ENCODE data around the gene ADCY9. TPM values are rescaled to one million over a fixed set of nuclear protein-coding genes. Genes with fewer than 3 reads are reported as not detected.

ADCY9 gene
- polyA plus RNA-seq, 1 donor from 2014 or later = 6.3 TPM

DNA sequence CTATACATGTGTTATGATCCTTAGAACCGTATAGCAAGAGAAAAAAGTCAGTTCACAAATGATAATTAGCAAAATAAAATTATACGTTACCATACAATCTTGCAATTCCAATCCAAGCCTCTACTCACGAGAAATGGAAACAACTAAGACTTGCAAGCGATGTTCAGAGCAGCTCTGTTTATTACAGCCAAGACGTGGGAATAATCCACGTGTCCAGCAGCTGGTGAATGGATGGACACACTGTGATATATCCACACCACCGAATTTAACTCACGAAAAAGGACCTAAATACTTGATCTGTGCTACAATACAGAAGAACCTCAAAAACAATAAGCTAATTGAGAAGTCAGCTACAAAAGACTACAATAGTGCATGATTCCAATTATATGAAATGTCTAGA lies 88.1 kb downstream of the ADCY9 start:
- H3K4me2 ChIP-seq (ENCODE audit: low read length) = no peak overlapping the region
- H3K36me3 ChIP-seq (ENCODE audit: insufficient read depth, low read length) = no peaks in the 10 kb centered on the region
- no peak overlapping the region for H3K9ac ChIP-seq (ENCODE audit: low read length)
- H3F3A ChIP-seq (ENCODE audit: insufficient read depth, low read length, poor library complexity, severe bottlenecking) = no peaks in the 10 kb centered on the region
- no peaks in the 10 kb centered on the region for H3K27me3 ChIP-seq (ENCODE audit: insufficient read depth, low read depth, low read length)
- H3K4me3 ChIP-seq (ENCODE audit: low read length) = no peak overlapping the region
- H4K20me1 ChIP-seq (ENCODE audit: insufficient read depth) = no peaks in the 10 kb centered on the region
- no peak overlapping the region for H2AFZ ChIP-seq (ENCODE audit: low read depth, low read length)
- H3K79me2 ChIP-seq (replicated peaks; ENCODE audit: insufficient read depth, low read length) = no peaks in the 10 kb centered on the region
- no peaks in the 10 kb centered on the region for H3K9me3 ChIP-seq (ENCODE audit: low read length)
- no peak for TF ChIP-seq RAD21 (conservative IDR thresholded peaks at IDR 0.05)
- TF ChIP-seq EZH2 (IDR thresholded peaks at IDR 0.05; ENCODE audit: borderline replicate concordance, insufficient read depth, low read length, poor library complexity, severe bottlenecking) = no peak
- no peak for TF ChIP-seq CTCF (IDR thresholded peaks at IDR 0.05; ENCODE audit: poor library complexity, severe bottlenecking)
- no peak for TF ChIP-seq EP300 (conservative IDR thresholded peaks at IDR 0.05; ENCODE audit: poor library complexity, severe bottlenecking)
- TF ChIP-seq MXI1 (conservative IDR thresholded peaks at IDR 0.05; ENCODE audit: poor library complexity, severe bottlenecking) = no peak
- no peak for TF ChIP-seq POLR2AphosphoS5 (IDR thresholded peaks at IDR 0.05)
- TF ChIP-seq TAF1 (IDR thresholded peaks at IDR 0.05; ENCODE audit: low read depth) = no peak
- TF ChIP-seq, protein P1, sequence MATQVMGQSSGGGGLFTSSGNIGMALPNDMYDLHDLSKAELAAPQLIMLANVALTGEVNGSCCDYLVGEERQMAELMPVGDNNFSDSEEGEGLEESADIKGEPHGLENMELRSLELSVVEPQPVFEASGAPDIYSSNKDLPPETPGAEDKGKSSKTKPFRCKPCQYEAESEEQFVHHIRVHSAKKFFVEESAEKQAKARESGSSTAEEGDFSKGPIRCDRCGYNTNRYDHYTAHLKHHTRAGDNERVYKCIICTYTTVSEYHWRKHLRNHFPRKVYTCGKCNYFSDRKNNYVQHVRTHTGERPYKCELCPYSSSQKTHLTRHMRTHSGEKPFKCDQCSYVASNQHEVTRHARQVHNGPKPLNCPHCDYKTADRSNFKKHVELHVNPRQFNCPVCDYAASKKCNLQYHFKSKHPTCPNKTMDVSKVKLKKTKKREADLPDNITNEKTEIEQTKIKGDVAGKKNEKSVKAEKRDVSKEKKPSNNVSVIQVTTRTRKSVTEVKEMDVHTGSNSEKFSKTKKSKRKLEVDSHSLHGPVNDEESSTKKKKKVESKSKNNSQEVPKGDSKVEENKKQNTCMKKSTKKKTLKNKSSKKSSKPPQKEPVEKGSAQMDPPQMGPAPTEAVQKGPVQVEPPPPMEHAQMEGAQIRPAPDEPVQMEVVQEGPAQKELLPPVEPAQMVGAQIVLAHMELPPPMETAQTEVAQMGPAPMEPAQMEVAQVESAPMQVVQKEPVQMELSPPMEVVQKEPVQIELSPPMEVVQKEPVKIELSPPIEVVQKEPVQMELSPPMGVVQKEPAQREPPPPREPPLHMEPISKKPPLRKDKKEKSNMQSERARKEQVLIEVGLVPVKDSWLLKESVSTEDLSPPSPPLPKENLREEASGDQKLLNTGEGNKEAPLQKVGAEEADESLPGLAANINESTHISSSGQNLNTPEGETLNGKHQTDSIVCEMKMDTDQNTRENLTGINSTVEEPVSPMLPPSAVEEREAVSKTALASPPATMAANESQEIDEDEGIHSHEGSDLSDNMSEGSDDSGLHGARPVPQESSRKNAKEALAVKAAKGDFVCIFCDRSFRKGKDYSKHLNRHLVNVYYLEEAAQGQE (IDR thresholded peaks at IDR 0.05; ENCODE audit: borderline replicate concordance) = no peak
- TF ChIP-seq SMC3 (conservative IDR thresholded peaks at IDR 0.05; ENCODE audit: poor library complexity) = no peak
- no peak overlapping the region for H3K27ac ChIP-seq (ENCODE audit: low read length)
- H3K9me2 ChIP-seq (ENCODE audit: insufficient read depth, low read length) = no peaks in the 10 kb centered on the region

- no peaks in the 10 kb centered on the region for H3K27me3 ChIP-seq (ENCODE audit: insufficient read depth, low read depth, low read length)
- no peaks in the 10 kb centered on the region for H3F3A ChIP-seq (ENCODE audit: insufficient read depth, low read length, poor library complexity, severe bottlenecking)
- H3K9ac ChIP-seq (ENCODE audit: low read length) = no peak overlapping the region
- no peaks in the 10 kb centered on the region for H3K9me2 ChIP-seq (ENCODE audit: insufficient read depth, low read length)
- no peak overlapping the region for H2AFZ ChIP-seq (ENCODE audit: low read depth, low read length)
- no peak for TF ChIP-seq CTCF (IDR thresholded peaks at IDR 0.05; ENCODE audit: poor library complexity, severe bottlenecking)
- TF ChIP-seq POLR2AphosphoS5 (IDR thresholded peaks at IDR 0.05) = no peak
- no peak for TF ChIP-seq RAD21 (conservative IDR thresholded peaks at IDR 0.05)
- TF ChIP-seq SMC3 (conservative IDR thresholded peaks at IDR 0.05; ENCODE audit: poor library complexity) = no peak
- no peak for TF ChIP-seq EZH2 (IDR thresholded peaks at IDR 0.05; ENCODE audit: borderline replicate concordance, insufficient read depth, low read length, poor library complexity, severe bottlenecking)
- TF ChIP-seq TAF1 (IDR thresholded peaks at IDR 0.05; ENCODE audit: low read depth) = no peak
- no peak for TF ChIP-seq EP300 (conservative IDR thresholded peaks at IDR 0.05; ENCODE audit: poor library complexity, severe bottlenecking)
- TF ChIP-seq, protein P1 (IDR thresholded peaks at IDR 0.05; ENCODE audit: borderline replicate concordance) = no peak
- no peak for TF ChIP-seq MXI1 (conservative IDR thresholded peaks at IDR 0.05; ENCODE audit: poor library complexity, severe bottlenecking)
- H3K79me2 ChIP-seq (replicated peaks; ENCODE audit: insufficient read depth, low read length) = no peaks in the 10 kb centered on the region
- no peak overlapping the region for H3K4me3 ChIP-seq (ENCODE audit: low read length)
- H3K36me3 ChIP-seq (ENCODE audit: insufficient read depth, low read length) = no peaks in the 10 kb centered on the region
- no peak overlapping the region for H3K4me2 ChIP-seq (ENCODE audit: low read length)
- no peak overlapping the region for H3K27ac ChIP-seq (ENCODE audit: low read length)
- H4K20me1 ChIP-seq (ENCODE audit: insufficient read depth) = no peaks in the 10 kb centered on the region
- H3K9me3 ChIP-seq (ENCODE audit: low read length) = no peaks in the 10 kb centered on the region
These were observed 89.4 kb downstream of the ADCY9 start for GRCh38 chr16:4026854-4027253.

Measured in neural cell (in vitro differentiated cells).